Putamen (tissue), 1 donor: ENCODE measurements around the gene EPHA4.

Source experiments
- DNase-seq: peaks from one replicate; pipeline ENCODE4 v3.0.0-alpha.2; 2016; ENCODE audit warnings: low spot score

Gene EPHA4

DNA sequence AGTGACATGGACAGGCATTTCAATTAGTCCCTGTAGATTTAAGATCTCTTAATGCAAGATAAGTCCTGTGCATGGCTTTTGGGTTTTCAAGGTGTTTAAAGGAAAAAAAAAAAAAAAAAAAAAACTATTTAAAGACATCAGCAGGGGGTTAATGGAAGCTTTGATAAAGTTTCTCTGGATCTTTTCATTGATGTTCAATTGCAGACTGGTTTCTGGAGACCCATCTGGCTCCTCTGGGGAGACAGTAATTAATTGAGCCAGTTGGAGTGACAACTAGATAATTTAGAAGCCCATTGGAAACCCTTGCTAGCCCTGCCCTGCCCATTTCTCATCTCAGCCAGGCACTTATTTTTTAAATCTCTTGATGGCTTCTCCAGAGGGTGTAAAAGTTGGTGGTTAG lies 98.7 kb downstream of the EPHA4 start:
- DNase-seq, result no peak

- DNase-seq, result no peak
Measured at GRCh38 chr2:221468317-221468716, 103.8 kb downstream of the EPHA4 start.

- peak; percentile 38 for DNase-seq
Measured at GRCh38 chr2:221467610-221468009, 104.5 kb downstream of the EPHA4 start.

GRCh38 chr2:221466744-221467143 lies 105.4 kb downstream of the EPHA4 start:
- DNase-seq, result no peak

DNA sequence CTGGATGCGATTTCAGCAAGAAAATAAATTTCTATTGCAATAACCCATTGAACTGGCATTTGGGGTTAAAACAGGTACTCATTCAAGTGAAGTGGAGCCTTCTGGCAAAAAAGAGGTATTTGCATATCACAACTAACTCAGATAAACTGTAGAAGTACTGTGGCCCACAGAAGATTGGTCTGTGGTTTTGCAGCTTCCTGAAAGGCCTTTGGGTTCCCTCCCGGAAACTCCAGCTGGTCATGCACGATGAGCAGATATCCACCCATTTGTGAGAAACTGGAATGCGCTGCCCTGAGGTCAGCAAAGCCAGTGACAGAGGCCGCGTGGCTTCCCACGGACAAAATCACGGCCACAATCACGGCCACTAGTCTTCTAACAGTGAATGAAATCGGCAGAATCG lies 106.3 kb downstream of the EPHA4 start:
- no peak for DNase-seq

DNA sequence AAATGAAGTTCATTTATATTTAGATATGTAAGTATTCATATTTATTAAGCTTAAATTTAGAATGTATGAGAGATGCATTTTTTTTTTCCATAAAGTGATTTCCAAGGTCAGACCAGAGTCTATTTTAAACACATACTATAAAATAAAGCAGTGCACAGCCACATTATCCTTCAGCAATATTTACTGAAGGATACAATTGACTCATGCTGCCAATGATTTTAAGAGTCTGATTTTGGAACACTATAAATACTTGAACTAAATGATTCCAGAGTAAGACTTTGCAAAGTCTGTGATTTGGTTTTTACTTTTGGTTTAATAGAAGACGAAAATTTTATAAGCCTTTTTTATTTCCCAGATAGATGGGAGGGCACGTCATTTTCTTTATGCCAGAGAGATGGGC lies 107.1 kb downstream of the EPHA4 start:
- no peak for DNase-seq

DNA sequence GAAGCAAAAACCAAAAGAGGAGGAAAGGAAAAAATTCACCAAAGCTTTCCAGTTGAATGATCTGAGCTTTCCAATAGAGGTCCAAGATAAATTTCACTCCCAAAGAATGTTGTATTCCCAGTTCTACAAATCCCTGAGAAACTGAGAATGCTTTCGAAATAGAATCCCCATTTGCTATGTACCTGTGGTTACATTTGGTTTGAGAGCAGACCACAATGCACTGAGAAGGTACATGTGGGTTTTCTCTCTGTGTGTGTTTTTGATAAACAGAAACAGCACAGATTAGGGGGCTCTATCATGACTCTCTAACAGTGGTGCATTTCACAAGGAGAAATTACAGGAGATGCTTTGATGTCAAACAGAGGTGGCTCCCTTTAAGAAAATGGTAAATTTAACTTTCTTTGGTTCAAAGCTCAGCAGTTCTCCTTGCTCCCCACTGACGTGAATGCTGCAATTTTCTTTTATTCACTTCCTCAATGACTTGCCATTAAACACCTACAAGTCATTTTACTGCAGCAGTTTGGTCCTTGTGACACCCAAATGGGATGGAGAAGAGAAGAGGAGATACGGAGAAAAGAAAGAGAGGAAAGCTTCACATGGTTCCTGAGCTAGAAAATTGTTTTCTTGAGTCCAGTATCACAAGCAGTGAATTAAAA lies 108.7 kb downstream of the EPHA4 start:
- no peak for DNase-seq

DNA sequence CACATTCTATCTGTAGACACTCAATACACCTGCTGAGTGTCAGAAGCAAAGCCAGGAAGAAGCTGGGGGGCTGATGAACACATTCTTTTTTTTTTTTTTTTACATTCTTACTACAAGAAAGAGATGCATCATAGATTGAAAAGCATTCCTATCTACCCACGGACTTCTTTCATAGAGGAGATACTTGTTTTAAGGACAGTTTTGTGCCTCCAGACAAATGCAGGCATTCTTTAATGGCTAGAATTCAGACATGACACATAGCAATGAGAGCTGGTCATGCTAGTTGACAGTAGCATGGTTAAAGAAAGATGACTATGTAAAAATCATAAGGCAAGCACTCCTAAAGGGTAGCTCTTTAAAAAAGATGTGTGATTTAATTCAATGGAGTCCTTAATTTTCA lies 110.2 kb downstream of the EPHA4 start:
- DNase-seq, result no peak

GRCh38 chr2:221460136-221460535 lies 112.0 kb downstream of the EPHA4 start:
- no peak for DNase-seq

DNA sequence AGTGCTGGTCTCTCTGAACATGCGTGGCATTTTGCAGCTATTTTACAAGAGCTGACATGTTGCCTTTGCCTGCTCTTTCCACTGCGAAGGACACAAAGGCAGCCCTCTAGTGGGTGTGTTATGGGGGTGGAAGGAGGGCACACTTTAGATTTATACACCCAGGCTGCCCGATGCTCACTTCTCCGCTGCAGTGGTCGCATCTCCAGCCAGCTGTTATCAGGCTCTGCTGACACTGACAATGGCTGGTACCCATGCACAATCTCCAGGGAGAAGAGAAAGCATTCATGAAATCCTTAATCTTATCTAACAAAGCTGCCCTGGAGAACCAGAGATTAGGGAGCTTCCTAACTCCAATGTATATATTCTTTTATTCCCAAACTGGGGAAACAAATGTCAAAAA lies 113.5 kb downstream of the EPHA4 start:
- no peak for DNase-seq

- DNase-seq, result no peak
Measured at GRCh38 chr2:221455214-221455613, 116.9 kb downstream of the EPHA4 start.

DNA sequence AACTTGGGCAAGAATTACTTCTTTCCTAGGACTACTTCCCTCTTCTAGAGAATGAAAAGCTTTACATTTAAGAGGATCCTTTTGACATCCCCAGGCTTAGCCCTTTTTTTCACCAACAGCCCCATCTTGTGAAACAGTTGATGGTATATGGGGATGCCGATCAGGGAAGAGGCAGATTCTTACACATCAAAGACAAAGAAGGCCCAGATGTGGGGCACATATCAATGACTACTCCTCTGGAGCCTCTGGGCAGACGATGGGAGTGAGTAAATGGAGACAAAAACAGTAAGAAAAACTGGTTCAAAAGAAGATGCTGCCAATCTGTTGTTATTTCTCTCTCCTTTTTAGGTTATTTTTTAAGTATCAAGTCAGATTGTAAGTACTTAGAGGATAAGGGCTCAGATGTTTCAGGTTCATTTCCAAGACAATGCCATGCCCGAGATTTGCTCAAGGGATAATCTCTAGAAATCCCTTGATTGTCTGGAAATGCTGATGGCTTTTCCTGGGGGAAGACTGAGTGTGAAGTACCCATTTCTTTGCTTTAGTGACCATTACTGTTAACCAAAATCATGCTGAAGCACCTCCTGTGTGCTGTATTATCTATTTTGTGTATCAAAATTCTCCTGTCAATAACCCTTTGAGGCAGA lies 117.5 kb downstream of the EPHA4 start:
- DNase-seq, result no peak

DNA sequence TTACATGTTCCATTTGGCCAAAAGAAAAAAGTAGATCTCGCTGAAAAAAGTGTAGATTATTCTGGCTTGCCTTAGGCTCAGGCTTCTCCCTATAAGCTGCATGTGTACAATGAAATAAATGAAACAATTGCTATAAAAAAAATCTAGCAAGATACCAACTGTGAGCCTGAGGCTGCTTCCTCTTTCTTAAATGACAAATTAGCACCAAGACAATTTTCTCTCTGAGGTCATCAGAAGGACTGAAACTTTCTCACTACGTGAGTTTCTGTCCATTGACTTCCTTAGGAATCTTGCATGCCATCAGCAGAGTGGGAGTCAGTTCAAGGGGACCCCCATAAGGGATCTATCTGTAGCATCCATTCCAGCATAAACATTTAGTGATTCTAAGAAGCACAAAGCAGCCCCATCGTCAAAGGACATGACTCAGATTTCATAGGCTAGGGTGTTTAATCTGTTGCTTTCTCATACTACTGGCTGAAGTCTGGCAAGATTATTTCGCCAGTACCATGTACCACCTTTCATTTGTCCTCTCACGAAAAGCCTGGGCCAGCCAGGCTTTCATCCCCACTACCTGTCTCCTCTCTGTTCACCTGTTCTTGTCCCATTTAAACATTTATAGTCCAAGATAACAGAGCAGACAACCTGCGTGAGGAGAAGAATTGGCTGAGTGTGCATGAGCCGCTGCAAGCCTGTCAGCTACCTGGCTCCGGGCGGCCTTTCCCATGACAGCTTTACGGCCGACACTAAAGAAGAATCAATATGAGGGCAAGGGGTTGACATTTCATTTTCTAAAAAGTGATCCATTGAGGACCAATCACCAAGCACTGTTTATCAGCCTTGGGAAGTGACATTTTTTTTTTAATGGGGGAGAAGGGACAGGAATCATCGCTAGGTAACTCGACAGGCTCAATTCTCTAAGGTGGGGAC lies 120.0 kb downstream of the EPHA4 start:
- no peak for DNase-seq

GRCh38 chr2:221450280-221450679 lies 121.8 kb downstream of the EPHA4 start:
- DNase-seq, result no peak

- DNase-seq, result no peak
Measured at GRCh38 chr2:221449406-221449805, 122.7 kb downstream of the EPHA4 start.

DNA sequence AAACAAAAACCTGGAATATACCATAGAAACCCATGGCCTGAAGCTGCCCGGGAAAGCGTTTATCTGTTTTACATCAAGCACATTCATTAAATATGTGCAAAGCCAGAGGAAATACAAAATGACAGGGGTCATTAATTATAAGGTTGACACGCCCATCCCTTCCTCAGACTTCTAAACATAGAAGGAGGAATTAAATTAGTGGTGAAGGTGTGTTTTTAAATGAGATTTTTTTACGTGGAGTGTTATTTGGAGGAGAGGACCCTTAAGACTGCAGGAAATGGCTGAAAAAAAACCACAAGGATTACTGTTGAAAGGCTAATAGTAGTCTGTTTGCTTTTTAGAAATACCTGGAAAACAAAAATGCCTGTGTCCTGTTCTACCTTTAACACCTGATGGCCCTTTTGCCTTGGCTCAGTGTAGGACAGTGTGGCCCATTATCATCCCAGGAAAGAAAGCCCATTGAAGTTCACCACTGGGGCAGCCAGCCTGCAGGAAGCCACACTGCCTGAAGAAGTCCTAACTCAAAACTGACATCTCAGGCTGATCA lies 123.2 kb downstream of the EPHA4 start:
- DNase-seq, result no peak

DNA sequence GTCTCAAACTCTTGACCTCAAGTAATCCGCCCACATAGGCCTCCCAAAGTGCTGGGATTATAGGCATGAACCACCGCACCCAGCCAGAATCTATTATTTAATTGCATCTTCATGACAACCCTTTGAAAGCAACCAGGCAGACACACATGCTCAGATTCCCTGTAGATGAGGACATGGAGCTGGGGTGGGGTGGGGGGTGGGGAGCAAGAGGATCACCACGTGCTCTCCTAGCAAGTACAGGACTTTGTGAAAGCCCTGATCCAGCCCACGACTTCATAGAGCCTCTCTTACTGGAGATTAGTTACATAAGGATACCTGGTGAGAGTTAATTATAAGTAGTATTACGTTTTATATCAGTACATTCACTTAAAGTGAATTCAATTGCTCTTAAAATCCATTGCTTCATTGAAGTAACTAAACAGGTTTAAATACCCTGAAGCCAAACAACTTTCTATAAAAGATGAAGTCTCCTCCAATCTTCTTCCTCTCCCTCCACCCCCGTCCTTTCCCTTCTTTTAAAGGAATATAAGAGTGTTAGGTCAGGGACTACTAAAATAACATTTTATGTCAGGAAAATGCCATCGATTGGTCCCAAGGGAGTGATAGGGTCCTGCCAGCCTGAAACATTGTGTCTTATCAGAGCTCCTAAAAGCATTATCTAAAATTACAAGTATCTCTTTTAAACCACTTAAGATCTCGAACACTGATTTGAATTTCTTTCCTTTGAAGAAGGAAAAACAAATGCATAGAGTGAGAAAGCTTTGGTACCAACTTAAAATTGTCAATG lies 123.9 kb downstream of the EPHA4 start:
- DNase-seq, result no peak

GRCh38 chr2:221447310-221447709 lies 124.8 kb downstream of the EPHA4 start:
- DNase-seq, result no peak

- DNase-seq, result no peak
Measured at GRCh38 chr2:221446140-221446539, 126.0 kb downstream of the EPHA4 start.

DNA sequence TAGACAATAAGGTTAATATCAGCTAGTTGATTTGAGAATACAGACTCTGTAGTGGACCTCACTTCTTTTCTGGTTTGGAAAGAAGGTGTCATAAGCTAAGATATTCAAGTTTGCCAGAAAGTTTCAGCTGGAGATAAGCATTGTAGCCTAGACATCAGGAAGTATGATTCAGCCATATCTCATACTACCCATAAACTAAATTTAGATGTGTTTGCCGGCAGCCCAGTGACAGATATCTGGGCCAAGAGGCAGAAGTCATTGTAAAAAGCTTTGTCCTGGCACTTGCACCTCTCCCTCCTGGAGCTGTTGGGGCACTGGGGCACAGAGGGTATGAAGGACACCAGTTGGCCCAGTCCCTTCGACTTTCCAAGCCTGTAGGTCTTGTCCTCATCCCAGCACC lies 128.0 kb downstream of the EPHA4 start:
- no peak for DNase-seq

DNA sequence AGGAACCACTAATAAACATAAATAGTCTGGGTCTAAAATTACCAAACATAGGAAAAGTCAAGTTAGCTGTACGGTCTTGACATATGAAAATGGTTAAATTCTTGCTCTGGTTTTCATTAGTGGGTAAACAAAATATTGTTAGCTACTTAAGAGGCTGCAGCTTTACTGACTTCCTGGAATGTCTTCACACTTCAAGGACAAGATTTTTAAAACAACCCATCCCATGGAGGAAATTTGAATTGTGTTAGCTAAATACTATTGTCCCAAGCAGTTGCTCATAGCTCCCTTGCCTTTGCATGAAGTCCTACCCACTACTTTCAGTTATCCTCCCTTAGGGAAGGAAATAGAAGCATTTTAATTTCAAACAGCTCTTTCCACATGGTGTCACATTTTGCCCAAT lies 128.5 kb downstream of the EPHA4 start:
- no peak for DNase-seq

- DNase-seq, result no peak
Measured at GRCh38 chr2:221442128-221442527, 130.0 kb downstream of the EPHA4 start.
